Glomerular visceral epithelial cell (primary cell): Measurements from ENCODE around the gene DAW1.
A peak's percentile ranks its signal among the peaks of the same experiment; 100 is the strongest.
"Not testable (repeated sequence)": the region's sequence is repeated elsewhere in the genome, so short reads cannot be mapped to it uniquely, and the experiment has no call there.

Source experiments
- DNase-seq: peaks from one replicate; pipeline ENCODE4 v3.0.0-alpha.2; 2016; ENCODE audit errors: extremely low spot score

Gene DAW1

DNA sequence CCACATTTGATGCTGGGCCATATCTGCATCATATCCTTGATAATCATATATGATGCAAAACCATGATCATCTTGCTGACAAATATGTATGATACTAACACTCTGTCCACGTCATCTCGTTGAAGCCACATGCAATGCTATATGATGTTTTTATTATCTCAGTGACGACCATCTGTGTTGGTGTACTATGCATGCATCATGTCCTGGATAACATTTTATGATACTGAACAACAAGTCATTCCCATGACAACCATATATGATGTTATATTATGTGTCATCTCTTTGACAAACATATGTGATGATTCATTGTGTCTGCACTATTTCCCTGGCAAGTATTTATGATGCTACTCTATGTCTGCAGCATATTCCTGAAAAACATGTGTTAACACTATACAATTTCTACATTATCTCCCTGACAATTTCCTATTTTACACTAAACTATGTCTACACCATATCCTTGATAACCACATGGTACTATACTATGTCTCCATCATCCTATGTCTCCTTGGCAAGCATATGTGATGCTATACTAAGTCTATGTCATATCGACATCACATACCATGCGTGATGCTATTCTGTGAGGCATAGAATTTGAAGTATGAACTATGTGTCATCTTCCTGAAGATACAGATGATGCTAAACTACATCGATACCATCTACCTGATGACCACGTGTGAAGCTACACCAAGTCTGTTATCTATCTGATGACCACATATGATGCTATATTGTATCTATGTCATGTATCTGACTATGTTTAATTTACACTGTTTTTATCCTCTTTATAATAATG lies 37.0 kb downstream of the DAW1 start:
- no peak for DNase-seq

DNA sequence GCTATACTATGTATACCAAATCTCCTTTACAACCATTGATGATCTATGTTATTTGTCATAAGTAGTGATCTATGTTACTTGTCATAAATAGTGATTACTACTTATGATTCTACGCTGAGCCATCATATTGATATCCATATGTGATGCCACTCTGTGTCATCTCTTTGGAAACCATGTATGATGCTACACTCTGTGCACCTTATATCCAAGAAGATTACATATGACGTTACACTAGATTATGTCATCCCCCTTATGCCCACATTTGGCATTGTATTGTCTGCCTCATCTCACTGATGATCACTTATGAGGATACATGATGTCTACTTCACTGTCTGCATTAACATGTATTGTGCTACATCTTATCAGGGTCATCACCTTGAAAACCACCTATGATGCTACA lies 42.9 kb downstream of the DAW1 start:
- DNase-seq: no peak

- no peak for DNase-seq
Measured at GRCh38 chr2:227921648-227922047, 50.2 kb downstream of the DAW1 start.

GRCh38 chr2:227932001-227932400 lies 60.6 kb downstream of the DAW1 start:
- no peak for DNase-seq

DNA sequence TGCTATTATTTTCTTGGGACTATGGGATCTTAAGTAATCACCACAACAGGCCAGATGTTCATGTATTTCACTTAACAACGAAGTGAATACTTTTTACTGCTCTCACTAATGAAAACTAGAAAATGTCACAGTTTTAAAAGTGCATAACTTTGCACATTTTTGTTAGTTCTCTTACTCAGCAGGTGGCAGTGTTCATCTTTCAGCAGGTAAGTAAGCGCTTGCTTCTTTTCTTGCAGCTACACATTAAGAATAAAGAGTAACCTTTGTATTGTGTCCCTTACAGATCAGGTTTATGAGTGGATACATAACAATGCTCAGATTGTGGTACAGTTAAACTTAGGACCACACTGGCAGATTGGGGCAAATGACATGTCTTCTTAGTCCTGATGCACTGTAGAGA lies 61.0 kb downstream of the DAW1 start:
- no peak for DNase-seq

DNA sequence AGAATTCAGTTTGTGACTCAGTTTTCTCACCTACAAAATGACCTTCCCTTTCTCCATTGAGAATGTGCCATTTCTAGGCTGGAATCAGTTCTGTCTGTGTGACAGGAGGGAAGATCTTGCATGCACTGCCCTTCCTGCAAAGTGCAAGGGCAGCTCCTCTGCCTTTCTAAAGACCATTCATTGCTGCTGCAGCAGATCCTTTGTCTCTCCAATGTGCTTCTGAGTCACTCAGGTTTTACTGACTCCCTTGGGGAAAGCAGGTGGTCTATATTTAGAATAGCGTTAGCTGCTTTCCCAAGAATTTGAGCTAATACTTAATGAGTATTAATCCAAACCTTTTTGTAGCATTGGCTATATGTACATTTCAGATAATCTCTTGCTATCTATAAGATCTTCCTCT lies 62.5 kb downstream of the DAW1 start:
- DNase-seq: no peak

DNA sequence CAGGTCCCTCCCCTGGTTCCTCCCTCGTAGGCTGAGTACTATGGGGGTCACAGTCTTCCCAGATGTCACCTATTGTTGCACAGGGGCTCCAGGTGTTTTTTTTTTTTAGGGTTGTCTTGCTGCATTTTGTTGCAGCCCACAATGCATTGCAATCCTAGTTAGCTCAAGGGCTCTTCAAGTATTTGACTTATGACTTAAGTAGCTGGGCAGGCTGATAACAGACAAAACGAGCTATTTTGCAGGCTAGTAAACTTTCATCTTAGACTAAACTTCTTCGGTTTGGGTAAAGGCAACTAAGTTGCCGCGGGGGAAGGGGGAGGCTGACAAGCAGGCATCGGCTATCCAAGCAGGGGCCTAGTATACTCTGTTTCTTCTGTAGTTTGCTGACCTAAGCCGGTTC lies 64.8 kb downstream of the DAW1 start:
- DNase-seq: not testable (repeated sequence)

DNA sequence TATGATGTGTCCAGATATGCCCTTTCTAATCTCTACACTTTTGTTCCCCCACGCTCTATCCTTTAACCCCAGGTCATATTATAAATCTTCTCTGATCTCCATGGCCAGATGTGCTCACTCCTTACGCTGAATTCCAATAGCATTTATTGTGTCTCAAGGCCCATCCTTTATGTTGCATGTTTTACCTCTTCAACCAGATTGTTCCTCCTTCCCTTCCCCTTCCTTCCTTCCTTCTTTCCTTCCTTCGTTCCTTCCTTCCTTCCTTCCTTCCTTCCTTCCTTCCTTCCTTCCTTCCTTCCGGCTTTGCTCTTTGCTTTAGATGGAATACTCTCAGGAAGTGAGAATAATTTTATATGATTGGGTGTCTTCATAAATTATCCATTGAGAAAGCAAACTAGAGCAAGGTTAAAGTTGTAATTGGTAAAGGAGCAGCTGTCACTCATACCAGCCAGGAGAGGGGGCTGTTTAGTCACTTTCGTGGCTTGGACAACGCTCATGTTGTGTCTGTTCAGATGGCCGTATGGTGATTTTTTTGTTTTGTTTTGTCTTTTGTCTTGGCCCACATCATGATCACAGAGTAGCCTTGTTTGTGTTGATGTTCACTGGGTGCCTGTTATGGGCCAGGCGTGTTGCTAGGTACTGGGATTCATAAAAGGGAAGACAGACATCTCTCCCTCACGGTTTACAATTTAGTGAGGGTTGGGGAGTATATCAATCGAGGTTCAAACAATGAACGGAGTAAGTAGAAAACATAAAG lies 68.0 kb downstream of the DAW1 start:
- peak; percentile 16 for DNase-seq

- no peak for DNase-seq
Measured at GRCh38 chr2:227942021-227942420, 70.6 kb downstream of the DAW1 start.

DNA sequence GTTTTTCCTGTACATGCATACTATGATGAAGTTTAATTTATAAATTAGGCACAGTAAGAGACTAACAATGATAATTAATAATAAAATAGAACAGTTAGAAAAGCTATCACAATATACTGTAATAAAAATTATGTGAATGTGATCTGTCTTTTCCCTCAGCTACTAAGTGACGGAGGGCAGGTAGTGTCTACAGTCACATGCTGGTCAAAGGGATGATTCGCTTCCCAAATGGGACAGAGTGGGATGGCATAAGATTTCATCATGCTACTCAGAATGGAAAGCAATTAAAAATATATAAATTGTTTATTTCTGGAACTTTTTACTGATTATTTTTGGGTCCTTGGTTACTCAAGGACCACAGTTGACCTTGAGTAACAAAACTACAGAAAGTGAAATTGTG lies 71.5 kb downstream of the DAW1 start:
- DNase-seq: no peak

DNA sequence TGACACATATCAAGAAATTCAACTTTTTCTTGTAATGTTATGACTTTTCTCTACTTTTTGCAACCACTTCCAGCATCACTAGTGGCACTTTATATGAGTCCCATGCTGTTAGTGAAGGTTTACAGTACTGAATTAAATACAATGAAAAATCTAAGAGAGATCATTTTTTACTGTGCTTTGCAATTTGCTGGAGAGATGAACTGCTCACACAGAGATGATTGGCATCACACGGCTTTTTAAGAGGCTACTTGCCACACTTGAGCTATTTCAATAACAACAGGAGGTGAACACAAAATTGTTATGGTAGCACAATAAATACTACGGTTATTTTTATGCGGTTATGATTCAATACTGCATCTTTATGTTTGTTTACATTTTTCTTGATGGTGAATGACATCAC lies 88.9 kb downstream of the DAW1 start:
- DNase-seq: no peak

GRCh38 chr2:227971619-227972230 lies 100.3 kb downstream of the DAW1 start:
- DNase-seq: no peak

GRCh38 chr2:227973241-227973640 lies 101.8 kb downstream of the DAW1 start:
- DNase-seq: no peak
